Activated B cell treated with CpG ODN at 0.5 μM for 24 hours (primary cell): Measurements from ENCODE around the gene LPP. TPM values are rescaled to one million over a fixed set of nuclear protein-coding genes. Genes with fewer than 3 reads are reported as not detected.

Experiments used
- ATAC-seq: fragments of 200-7000 bp; cut with Tn5 transposase; one replicate; pipeline ENCODE4 v1.10.0; 2021; ENCODE audit warnings: low read depth, mild to moderate bottlenecking, moderate library complexity
- CTCF ChIA-PET: fragments of 350-600 bp; sonication (Branson Sonifier 250); formaldehyde crosslinking; loops from one replicate; lab custom pipeline; 2021; ENCODE audit warnings: antibody characterized with exemption; lab: Charles Lee
- POLR2A ChIA-PET: fragments of 350-600 bp; sonication (Branson Sonifier 250); formaldehyde crosslinking; loops from one replicate; lab custom pipeline; 2021; ENCODE audit warnings: antibody characterized with exemption; lab: Charles Lee
- DNase-seq: peaks from one replicate; pipeline ENCODE4 v3.0.0; 2022
- H3K27ac Mint-ChIP-seq: one replicate; pipeline ENCODE4 v1.8.0; 2020; ENCODE audit warnings: mixed read lengths
- H3K27me3 Mint-ChIP-seq: one replicate; pipeline ENCODE4 v1.8.0; 2021; ENCODE audit warnings: mixed read lengths
- H3K36me3 Mint-ChIP-seq: one replicate; pipeline ENCODE4 v1.8.0; 2021; ENCODE audit warnings: low read depth, mixed read lengths
- H3K4me1 Mint-ChIP-seq: one replicate; pipeline ENCODE4 v1.8.0; 2021; ENCODE audit warnings: mixed read lengths
- H3K4me3 Mint-ChIP-seq: one replicate; pipeline ENCODE4 v1.8.0; 2020; ENCODE audit warnings: mild to moderate bottlenecking, mixed read lengths
- H3K9me3 Mint-ChIP-seq: one replicate; pipeline ENCODE4 v1.8.0; 2020; ENCODE audit warnings: mixed read lengths
- CTCF ChIP-seq: fragments of 200-600 bp; IDR thresholded peaks from one replicate; pipeline ENCODE4 v1.8.0; 2022; ENCODE audit warnings: antibody characterized with exemption, mild to moderate bottlenecking
- intact Hi-C: fragments of 100-400 bp; cut with micrococcal nuclease; formaldehyde crosslinking; loops from one replicate; pipeline ENCODE4 v1.15.1; 2024
- total RNA-seq: library from RNA; stranded (reverse); gene quantifications from 2 replicates; pipeline ENCODE4 v1.2.3, GENCODE V29; 2022

LPP gene
- total RNA-seq, 1 donor from 2014 or later: 60.1 TPM

- POLR2A ChIA-PET: interaction anchor here (0.6 to 2.2 kb wide), 10 partner anchors 8 to 539 kb away, joined by 3 to 21 read pairs (median 4); partner anchors contain the start of gene BCL6
- ATAC-seq (peak; percentile 56), DNase-seq (no peak)
- intact Hi-C loops: loop anchor here (1.0 to 10.0 kb wide), 6 partner anchors 14 to 740 kb away; partner anchors contain the start of genes BCL6 and LPP
- CTCF ChIA-PET: interaction anchor here (1.0 kb wide), 1 partner anchor 186 kb away, joined by 3 read pairs; no protein-coding TSS in a partner anchor
- peaks cover 4% of the 10 kb centered on the region for H3K36me3 Mint-ChIP-seq
- H3K4me1 Mint-ChIP-seq: peaks cover 43% of the 10 kb centered on the region
- peak overlapping the region; percentile 60 for H3K4me3 Mint-ChIP-seq
- TF ChIP-seq CTCF: no peak
- H3K27me3 Mint-ChIP-seq: no peaks in the 10 kb centered on the region
- H3K27ac Mint-ChIP-seq: peak overlapping the region; percentile 88
- H3K9me3 Mint-ChIP-seq: no peaks in the 10 kb centered on the region
These were observed 60.5 kb downstream of the LPP start for GRCh38 chr3:188214442-188214841.

GRCh38 chr3:188215129-188215528, 61.2 kb downstream of the LPP start:
- Mint-ChIP-seq H3K36me3 (peaks cover 1% of the 10 kb centered on the region), H3K9me3 (no peaks in the 10 kb centered on the region), H3K27me3 (no peaks in the 10 kb centered on the region), H3K4me3 (no peak overlapping the region), H3K27ac (no peak overlapping the region), H3K4me1 (peaks cover 43% of the 10 kb centered on the region)
- intact Hi-C loops: loop anchor here (10.0 kb wide), 1 partner anchor 740 kb away; no protein-coding TSS in a partner anchor
- DNase-seq (no peak), ATAC-seq (no peak)
- ChIA-PET CTCF (interaction anchor here (1.1 kb wide), 1 partner anchor 475 kb away, joined by 3 read pairs; no protein-coding TSS in a partner anchor), POLR2A (interaction anchor here (0.8 to 2.2 kb wide), 4 partner anchors 8 to 471 kb away, joined by 4 to 21 read pairs (median 4); partner anchors contain the start of gene BCL6)
- TF ChIP-seq CTCF: no peak

- DNase-seq (no peak), ATAC-seq (no peak)
- CTCF ChIA-PET: interaction anchor here (1.1 to 1.5 kb wide), 3 partner anchors 19 to 739 kb away, joined by 3 read pairs; no protein-coding TSS in a partner anchor
- intact Hi-C loops: loop anchor here (10.0 kb wide), 1 partner anchor 738 kb away; no protein-coding TSS in a partner anchor
- POLR2A ChIA-PET: interaction anchor here (1.3 to 1.8 kb wide), 2 partner anchors 17 to 142 kb away, joined by 3 read pairs; no protein-coding TSS in a partner anchor
- Mint-ChIP-seq H3K4me3 (no peak overlapping the region), H3K27me3 (no peaks in the 10 kb centered on the region), H3K36me3 (peaks cover 5% of the 10 kb centered on the region), H3K9me3 (no peaks in the 10 kb centered on the region), H3K27ac (no peak overlapping the region), H3K4me1 (peaks cover 38% of the 10 kb centered on the region)
- TF ChIP-seq CTCF: no peak
These were observed 63.1 kb downstream of the LPP start for GRCh38 chr3:188217011-188217463.

GRCh38 chr3:188217726-188218125, 63.8 kb downstream of the LPP start:
- POLR2A ChIA-PET: interaction anchor here (1.3 kb wide), 1 partner anchor 142 kb away, joined by 3 read pairs; no protein-coding TSS in a partner anchor
- Mint-ChIP-seq H3K4me1 (peaks cover 37% of the 10 kb centered on the region), H3K36me3 (peaks cover 5% of the 10 kb centered on the region), H3K27me3 (no peaks in the 10 kb centered on the region), H3K9me3 (no peaks in the 10 kb centered on the region), H3K4me3 (no peak overlapping the region), H3K27ac (no peak overlapping the region)
- intact Hi-C loops: loop anchor here (10.0 kb wide), 1 partner anchor 737 kb away; no protein-coding TSS in a partner anchor
- CTCF ChIA-PET: interaction anchor here (1.1 to 1.5 kb wide), 3 partner anchors 19 to 738 kb away, joined by 3 read pairs; no protein-coding TSS in a partner anchor
- no peak for ATAC-seq
- DNase-seq: no peak
- no peak for TF ChIP-seq CTCF

- Mint-ChIP-seq H3K27ac (no peak overlapping the region), H3K9me3 (no peaks in the 10 kb centered on the region), H3K4me3 (no peak overlapping the region), H3K4me1 (peaks cover 28% of the 10 kb centered on the region), H3K27me3 (no peaks in the 10 kb centered on the region), H3K36me3 (peaks cover 5% of the 10 kb centered on the region)
- TF ChIP-seq CTCF: no peak
- DNase-seq: no peak
- ChIA-PET POLR2A (interaction anchor here (0.6 kb wide), 1 partner anchor 35 kb away, joined by 5 read pairs; no protein-coding TSS in a partner anchor), CTCF (interaction anchor here (0.7 kb wide), 1 partner anchor 42 kb away, joined by 4 read pairs; no protein-coding TSS in a partner anchor)
- ATAC-seq: no peak
- intact Hi-C loops: loop anchor here (10.0 kb wide), 1 partner anchor 736 kb away; no protein-coding TSS in a partner anchor
These were observed 64.6 kb downstream of the LPP start for GRCh38 chr3:188218603-188219002.
